Activated gamma-delta T cell (primary cell): Measurements from ENCODE around the gene DTHD1.
A peak's percentile ranks its signal among the peaks of the same experiment; 100 is the strongest.

Source experiments
- DNase-seq: peaks from one replicate; lab custom pipeline; 2025; lab: John Stamatoyannopoulos, UW
- total RNA-seq, 2 donors: gene quantifications; one replicate each; lab custom pipeline; 2026; lab: John Stamatoyannopoulos, UW

DTHD1 gene
- total RNA-seq: 31.1 to 32.9 reads per million in 2 donors

DNA sequence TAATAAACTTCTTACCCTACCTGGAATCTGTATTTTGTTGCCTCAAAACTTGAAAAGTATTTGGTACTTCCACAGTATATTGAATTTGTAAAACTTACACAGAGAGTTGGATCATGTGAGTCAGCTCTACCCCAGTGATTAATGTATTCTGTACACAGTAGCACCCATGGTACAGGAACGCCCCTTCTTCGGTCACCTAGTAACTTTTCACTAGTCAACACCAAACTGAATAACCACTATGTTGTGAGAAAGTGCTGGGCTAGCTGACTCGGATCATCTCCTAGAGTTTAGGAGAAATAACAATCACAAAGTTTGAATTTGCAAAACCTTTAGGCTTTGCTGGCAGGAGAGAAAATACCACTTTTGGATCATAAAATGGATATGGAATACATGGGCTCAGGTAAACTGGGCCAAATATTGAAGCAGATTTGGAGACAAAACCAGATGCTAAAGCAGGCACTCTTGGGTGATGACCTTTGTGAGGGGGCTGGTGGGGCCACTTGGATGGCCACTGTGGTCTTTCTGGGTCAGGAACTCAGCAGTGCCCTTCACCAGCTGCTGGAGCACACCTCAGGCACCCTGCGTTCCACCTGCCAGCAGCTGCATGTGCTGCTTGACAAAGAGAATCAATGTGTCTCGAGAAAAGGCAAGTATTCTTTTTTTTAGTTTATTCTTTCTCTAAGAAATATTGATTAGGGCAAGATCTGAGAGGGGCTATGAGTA lies at the start of gene DTHD1:
TSS of gene DTHD1 (plus strand) at position 233 of the 723 bp plus-strand sequence. CDS start at position 376, 143 bp downstream.
- DNase-seq: no peak

DNA sequence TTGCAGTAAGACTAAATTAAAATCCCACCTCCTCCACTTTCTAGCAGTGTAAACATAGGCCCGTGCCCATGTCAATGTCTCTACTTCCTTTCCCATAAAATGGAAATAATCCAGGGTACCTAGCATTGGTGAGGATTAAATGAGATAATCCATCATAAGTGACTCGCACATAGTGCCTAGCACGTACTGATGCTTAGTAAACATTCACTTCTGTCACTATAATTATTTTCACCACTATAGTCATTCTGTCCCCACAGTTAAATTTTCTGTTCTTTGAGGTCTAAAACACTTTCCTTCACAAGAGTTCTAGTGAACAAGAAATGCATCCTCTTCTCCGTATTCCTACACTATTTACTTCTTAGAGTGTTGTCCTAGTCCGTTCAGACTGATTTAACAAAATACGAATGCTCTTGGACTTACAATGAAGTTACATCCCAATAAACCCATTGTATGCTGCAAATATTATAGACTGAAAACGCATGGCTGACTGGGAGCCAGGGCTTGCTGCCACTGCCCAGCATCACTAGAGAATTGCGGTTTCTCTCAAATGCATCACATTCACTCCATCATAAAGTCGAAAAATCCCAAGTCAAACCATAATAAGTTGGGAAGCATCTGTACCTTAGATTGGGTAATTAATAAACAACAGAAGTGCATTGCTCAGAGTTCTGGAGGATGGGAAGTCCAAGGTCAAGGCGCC lies 47.7 kb upstream of the DTHD1 start:
- no peak for DNase-seq

DNA sequence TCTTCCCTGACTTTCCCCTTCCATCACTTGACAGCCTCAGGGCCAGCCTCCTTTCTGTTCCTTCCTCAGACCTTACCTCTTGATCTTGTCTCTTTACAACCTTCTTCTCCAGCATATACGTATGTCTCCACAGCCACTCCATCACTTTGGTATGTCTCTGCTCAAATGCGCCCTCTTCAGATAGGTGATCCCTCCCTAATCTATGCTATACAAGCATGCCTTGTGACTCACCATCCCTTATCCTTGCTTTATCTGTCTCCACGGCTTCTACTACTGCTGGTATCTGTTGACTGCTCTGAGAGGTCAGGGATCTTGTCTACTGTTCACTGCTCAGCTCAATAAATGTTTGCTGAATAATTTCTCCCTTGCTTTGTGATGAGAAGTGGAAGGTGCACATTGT lies 46.1 kb upstream of the DTHD1 start:
- no peak for DNase-seq

DNA sequence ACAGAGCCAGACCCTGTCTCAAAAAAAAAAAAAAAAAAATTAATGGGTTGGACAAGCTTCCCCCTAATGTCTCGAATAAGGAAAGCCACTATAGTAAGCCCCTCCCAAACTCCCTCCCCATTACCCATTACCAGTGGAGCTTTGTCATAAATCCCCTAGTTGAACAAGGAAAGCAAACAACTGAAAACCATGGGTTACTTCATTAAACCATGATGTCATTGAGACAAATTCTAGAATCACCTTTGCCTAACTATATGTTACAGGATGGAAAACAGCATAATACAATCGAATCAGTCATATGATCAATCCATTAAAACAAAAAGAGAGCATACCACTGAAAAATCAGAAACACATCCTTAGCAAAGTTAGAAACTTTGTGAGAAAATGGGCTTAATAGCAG lies 45.3 kb upstream of the DTHD1 start:
- DNase-seq: no peak

DNA sequence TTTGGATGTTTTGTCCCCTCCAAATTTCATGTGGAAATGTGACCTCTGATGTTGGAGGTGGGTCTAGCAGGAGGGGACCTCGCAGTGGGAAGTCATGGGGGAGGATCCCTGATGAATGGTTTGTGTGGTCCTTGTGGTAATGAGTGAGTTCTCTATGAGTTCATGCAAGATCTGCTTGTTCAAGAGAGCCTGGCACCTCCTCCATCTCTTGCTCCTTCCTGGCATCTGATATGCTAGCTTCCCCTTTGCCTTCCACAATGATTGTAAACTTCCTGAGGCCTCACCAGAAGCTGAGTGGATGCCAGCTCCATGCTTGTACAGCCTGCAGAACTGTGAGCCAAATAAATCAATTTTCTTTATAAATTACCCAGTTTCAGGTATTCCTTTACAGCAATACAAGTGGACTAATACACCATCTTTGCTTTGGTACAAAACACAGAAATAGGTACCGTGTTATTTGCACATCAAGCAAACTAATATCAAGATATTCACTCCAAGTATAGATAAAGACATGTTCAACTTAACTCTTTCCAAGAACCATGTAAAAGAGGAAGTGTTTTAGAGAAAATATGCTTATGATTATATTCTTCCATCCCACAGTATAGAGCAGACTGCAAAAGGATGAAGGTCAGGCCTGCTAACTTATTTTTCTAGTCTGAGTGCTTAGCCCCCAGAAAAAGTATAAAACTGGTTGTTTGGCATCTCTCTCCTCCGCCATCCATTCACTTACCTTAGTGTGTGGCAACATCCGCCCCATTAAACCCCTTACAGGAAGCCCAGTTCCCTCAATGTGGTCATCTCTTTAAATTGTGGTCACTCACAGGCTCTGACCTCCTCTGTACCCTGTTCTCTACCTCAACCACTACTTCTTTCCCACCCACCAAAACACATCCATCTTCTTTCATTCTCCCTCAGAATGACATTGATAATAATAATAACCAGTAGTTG lies 43.8 kb upstream of the DTHD1 start:
- no peak for DNase-seq

DNA sequence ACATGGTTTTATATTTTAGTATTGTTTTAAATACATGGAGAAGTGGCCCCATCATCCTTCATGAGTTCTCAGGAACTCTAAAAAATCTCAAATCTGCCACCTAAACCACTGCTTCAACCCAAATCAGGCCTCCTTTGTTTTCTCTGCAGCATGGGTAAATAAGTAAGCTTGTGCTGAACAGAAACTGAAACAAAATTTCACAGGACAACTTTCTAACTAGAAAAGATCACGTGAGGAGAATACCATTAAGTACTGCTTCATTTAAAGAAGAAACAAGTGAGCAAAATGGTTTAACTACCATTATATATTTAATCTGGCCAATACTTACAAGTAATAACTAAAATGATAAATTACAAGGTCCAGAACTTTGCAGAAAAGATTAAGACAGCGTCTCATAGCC lies 39.6 kb upstream of the DTHD1 start:
- DNase-seq: no peak

DNA sequence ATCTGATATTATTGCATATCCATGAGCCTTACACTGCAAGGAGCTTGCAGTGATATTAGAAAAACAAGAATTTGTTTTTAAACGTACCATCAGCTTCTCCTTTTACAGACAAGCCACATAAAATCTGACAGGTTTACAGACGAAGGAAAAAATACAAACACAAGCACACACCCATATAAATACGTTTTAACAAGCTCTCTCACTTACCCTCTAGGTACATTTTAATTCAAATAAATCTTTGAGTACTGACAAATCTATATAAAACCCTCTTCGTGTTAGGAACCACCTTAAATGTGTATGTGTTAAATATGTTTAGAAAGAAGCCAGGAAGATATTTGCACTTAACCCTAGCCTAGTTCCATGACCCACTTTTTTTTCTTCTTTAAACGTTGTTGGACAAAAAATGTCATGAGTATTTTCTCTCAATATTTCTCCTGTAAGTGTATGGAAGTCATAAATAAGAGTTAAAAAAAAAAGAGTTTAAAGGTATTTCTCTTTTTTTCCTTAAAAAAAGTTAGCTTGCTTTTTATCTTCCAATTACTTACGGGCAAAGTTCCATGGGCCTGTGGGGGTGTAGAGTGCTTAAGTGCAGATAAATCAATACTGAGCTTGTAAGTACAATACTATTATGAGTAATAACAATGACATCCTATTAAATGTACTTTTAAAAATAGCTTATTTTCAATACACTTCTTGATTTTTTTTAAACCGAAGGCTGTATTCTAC lies 38.6 kb upstream of the DTHD1 start:
- DNase-seq: no peak

DNA sequence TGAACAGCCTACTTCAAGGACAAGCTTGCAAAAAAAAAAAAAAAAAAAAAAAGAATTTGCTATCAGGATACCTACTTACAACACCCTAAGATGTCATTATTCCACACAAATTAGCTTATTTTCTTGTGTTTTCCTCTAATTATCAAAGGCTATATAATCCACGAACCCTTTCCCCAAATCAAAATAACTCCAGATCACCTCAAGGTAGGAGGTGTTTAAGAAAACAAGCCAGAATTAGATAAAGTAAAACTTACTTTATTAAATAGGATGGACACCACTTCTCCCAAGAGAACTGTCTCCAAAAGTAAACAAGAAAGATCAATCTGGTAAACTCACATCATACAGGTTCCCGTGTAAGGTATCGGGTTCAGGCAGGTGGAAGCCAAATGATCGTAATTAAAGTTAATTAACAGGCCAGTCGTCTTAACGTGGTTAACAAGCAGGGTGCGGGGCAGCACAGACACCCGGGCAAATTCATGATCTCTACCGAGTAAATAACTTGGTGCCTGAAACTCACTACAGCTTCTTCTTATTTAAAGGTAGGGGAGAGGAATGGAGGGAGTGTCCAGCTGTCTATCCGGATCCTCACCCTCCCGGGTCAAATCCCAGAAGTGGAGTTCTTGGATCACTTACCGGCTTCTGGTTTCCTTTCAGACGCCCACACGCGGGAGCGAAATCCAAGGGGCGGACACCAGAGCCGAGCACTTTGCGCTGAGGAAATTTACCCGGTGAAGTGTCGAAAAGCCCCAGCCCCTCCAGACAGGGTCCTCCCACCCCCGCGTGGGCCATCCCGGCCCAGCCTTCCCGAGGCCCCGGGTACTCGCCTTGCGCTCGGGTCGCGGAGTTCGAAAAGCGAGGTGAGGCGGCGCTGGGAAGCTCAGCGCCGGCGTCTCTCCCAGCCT lies 37.8 kb upstream of the DTHD1 start:
- DNase-seq: no peak

DNA sequence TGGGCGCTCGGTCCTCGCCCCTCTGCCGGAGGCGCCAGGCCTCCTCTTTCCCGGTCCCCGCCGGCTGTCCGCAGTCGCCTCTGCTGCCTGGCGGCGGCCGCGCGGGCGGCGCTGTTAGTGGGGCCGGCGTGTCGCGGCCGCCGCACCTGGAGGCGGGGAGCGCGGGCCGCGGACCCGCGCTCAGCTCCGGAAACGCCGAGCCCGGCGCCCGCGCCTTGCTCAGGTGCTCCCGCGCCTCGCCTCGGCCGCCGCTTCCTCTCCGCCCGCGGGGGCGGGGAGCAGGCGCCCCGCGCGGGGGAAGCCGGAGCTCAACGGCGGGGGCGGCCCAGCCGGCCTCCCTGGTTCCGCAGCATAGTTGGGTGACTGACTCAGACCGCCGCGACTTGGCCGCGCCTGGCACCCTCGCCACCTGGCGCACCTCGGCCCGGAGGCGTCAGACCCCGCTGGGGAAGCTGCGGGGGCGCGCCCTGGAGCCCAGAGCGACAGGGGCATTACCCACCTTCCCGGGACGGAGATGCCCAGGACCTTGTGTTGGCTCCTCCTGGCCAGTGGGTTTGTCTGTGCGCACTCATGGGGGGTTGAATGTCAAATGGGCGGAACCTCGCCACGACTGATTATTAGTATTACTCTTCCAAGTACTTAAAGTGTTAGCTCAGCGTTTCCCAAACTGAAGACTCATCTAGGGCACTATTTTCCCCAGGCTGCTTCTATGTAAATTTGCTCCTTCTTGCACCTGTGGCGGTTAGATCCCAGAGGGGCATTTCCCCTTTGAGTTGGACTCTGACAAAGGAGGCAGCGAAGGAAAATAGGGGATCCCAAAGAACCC lies 36.9 kb upstream of the DTHD1 start, which contains the start of gene ARAP2:
TSS of gene ARAP2 (minus strand) at position 258 of the 826 bp plus-strand sequence. CDS start 15,028 bp downstream, outside the sequence.
- DNase-seq: peak; percentile 83

DNA sequence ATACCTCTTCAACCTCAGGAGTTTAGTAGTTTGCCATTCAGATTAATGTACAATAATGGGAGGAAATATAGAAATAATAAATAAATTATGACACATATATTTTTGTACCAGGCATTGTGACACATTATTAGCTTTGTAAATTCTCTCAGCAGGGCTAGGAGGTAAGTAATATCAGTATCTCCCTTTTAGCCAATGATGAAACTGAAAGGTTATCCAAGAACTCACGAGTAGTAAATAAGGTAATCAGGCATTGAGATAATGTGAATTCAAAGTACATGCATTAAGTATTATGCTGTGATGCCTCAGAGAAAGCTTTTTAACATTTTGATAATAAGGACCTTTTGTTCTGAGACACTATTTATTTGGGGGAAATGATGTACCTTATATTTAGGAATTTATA lies 31.8 kb upstream of the DTHD1 start:
- no peak for DNase-seq

DNA sequence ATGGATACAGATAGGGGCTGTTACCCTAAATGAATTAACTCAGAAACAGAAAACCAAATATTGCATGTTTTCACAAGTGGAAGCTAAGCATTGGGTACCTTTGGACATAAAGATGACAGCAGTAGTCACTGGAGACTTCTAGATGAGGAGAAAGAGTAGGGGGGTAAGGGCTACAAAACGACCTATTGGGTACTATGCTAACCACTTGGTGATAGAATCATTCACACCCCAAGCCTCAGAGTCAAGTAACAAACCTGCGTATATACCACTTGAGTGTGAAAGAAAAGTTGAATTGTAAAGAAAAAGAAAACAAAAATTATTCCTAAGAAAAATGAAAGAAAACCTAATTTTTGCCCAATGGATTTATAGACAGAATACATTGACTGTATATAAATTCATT lies 29.4 kb upstream of the DTHD1 start:
- DNase-seq: no peak

DNA sequence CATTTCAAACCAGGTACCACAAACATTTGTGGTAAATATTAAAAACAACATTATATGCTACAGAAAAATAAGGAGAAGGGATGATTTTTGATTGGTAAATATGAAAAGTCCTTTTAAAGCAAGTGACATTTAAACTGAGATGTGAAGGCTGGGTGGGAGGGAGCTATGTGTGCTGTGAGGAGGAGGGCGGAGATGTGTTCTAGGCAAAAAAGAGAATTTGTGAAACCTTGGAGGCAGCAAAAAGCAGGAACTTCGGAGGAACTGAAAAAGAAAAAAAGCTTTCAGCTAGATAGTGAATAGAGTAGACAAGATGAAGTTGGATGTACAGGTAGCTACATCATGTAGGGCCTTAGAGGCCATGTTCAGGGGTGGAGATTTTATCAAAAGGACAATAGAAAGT lies 27.0 kb upstream of the DTHD1 start:
- no peak for DNase-seq

DNA sequence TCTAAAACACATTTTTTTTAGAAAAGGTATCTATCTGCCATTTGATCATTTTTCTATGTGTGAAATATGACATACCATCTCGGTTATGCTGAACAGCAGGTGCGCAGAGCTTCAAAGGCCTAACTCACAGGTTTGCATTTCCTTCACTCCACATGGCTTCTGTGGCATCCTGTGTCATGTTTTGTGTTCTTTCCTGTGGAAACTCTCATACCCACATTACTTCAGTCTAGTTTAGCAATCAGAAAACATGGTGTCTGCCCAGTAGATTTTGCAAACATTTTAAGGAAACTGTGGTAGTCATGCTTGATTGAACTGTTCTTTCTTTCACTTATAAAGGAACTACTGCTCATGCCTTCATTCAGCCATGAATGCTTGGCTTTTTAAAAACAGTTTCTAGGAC lies 25.8 kb upstream of the DTHD1 start:
- no peak for DNase-seq

DNA sequence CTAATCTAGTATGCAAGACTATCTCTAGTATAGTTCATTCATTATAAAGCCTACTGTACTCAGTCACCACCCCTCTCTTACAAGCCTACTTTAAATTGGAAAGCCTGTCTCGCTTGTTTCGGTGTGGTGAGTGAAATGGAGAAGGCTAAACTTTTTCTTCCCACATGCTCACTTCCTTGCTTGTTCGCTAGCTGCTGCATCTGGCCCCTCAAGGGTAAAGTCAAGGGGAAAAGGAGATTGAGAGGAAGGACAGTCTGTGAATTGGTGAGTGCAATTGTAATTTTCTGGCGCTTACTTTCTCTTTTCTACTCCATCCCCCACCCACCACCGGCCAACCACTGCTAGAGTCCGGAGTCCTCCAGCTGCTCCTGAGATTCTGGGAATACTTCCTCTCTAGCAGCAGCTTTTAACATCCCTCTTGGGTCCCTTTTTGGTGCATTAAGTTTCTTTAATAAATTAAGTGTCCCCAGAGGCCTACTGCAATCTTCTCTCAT lies 25.0 kb upstream of the DTHD1 start:
- DNase-seq: no peak

DNA sequence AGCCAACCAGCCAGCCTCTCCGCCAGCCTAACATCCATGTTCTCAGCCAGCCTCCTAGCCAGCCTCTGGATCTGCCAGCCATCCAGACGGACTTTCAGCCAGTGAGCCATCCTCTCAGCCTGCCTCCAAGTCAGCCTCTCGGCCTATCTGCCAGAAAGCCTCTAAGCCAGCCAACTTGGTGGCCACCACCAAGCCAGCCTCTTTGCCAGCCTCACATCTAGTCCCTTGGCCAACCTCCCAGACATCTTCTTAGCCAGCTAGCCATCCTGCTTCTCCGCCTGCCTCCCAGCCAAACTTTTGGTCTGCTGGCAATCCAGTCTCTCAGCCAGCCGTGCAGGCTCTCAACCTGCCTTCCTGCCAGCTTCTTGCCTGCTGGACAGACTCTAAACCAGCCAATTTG lies 20.7 kb upstream of the DTHD1 start:
- DNase-seq: no peak

DNA sequence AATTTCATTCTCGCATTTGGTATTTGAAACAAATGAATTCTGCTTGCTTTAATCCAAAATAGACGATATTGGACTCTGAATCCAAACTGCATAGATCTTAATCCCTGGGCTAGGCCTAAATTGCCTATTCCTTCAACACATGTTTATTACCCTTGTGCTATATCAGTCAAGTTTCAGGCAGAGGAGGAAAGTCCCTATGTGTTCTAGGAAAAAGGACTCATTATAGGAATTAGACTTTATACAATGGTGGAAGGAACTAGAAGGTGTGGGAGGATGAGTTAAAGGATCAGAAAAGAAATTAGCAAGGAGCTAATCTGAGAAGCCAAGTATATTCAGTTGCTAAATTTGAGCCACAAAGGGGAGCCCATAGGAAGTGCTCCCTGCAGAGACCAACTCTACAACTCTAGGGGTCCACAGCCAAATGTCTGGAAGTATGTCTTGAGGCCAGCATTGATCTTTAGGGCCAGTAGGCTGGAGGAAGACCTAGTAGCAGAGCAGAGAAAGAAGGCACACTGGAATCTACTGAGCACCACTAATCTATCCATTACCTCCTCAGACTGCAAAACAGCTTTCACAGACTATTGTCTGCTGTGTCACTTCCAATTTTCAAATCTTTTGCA lies 17.1 kb upstream of the DTHD1 start:
- no peak for DNase-seq

DNA sequence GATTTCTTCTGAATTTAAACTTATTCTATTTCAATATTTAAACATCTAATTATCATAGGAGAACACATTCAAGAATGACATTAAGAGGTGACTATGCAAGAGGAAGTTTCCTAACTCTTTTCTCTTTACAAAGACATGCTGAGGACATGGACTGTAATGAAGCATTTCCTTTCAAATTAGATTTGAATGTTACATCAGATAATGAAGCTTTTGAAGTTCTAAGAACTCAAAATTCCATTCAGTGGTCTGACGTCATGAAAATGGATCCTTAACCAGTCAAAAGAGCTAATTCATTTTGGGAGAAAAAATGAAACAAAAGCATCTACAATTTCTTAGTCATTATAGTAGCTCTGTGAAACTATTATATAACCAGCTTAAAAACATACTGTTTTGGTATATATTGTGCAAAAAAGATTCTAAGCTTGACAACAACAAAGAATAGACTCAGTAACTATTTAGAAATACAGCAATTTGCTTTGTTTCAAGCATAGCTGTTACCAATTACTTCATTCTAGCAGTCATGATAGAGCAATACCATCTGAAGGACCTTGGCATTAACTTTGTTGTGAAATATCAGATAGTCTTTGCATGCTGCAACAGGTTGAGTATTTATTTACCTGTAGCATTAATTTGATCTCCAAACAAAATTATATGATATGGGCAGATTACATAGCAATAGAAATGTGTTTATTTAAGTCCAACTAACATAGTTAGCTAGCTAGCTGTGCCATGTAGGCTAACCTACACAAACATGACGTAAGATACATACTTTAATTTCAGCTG lies 13.7 kb upstream of the DTHD1 start:
- no peak for DNase-seq

DNA sequence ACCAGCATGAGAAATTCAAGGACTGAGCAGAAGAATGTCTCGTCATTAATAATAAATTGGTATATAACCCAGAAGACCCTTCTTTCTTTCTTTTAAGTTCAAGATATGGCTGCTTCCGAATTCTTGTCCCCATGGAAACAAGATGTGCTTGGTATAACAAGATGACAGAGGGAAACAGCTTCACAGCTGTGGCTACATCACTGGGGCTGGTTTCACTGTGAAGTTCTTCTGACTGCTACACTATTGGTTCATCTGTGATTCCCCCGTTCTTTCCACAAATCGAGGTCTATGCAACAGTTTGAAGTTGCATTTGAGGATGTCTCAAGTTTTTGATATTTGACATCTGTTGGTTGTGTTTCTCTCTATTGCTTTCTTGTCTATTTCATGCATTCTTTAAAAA lies 12.3 kb upstream of the DTHD1 start:
- no peak for DNase-seq
